T1000 (cell line): ENCODE measurements around the gene RCAN2.
"Not testable (repeated sequence)": the region's sequence is repeated elsewhere in the genome, so short reads cannot be mapped to it uniquely, and the experiment has no call there.

ENCODE experiments used
- DNase-seq: peaks from one replicate; lab custom pipeline; 2025; ENCODE audit warnings: mixed read lengths; lab: John Stamatoyannopoulos, UW

The RCAN2 gene

DNA sequence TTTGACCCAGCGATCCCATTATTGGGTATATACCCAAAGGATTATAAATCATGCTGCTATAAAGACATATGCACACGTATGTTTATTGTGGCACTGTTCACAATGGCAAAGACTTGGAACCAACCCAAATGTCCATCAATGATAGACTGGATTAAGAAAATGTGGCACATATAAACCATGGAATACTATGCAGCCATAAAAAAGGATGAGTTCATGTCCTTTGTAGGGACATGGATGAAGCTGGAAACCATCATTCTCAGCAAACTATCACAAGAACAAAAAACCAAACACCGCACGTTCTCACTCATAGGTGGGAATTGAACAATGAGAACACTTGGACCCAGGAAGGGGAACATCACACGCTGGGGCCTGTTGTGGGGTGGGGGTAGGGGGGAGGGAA, 103.5 kb downstream of the RCAN2 start:
- DNase-seq: not testable (repeated sequence)

DNA sequence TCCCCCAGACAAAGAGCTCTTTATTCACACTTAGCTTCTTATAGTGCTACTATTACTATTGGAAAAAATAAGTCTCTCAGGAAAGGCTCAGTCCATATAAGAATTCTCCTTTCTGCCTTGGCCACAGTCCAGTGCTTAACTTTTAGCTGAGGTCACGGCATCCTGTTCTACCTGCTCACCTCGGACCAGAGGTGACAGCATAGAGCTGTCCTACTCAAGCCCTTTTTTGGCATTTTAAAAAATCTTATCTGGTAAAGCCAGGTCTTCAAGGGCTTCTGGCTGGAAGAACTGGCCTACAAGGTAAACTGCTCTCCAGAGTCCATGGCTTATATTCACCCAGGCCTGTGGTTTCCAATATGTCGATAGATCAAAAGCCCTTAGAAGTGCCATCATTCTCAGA, 109.7 kb downstream of the RCAN2 start:
- DNase-seq: no peak

DNA sequence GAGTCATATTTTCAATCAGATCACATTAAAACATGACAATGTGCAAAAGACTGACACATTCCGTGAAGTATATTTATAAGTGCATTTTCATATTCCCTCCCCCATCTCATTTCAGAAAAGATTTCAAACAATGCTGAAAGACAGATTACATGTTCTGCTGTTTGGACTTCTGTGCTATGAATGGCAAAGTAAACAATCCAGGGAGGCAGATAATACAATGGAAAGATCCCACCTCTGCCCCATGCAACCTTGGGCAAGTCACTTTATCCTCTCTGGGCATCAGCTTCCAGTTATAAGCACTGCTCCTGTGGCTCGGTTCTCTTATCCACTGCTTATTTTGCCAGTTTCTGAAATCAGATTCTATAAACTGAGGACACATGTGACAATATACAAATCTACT, 110.2 kb downstream of the RCAN2 start:
- no peak for DNase-seq

DNA sequence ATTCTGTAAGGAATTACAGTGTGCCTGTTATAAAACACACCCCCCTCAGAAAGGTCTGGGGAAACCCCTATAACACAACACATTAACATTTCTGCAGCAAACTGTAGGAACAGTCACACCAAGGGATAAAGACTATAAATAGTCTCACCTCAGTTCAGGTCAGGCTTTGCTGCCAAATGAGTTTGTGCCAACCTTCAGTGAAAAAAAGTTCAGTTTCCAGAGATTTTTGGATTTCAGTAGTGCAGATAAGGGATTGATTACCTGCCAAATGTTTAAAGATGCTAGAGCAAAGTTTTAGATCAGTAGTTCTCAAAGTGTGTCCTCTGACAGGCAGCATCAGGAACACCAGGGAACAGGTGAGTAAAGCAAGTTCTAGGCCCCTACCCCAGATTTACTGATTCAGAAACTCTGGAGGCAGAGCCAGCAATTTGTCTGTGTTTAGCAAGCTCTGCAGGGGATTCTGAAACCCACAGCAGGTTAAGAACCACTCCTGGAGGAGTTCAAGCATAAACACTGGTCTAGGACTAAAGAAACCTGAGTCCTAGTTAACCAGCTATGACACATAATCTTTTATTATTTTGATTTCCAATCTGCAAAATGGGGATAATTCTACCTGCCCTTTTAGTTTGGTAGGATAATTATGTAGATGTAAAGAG, 111.0 kb downstream of the RCAN2 start:
- no peak for DNase-seq

DNA sequence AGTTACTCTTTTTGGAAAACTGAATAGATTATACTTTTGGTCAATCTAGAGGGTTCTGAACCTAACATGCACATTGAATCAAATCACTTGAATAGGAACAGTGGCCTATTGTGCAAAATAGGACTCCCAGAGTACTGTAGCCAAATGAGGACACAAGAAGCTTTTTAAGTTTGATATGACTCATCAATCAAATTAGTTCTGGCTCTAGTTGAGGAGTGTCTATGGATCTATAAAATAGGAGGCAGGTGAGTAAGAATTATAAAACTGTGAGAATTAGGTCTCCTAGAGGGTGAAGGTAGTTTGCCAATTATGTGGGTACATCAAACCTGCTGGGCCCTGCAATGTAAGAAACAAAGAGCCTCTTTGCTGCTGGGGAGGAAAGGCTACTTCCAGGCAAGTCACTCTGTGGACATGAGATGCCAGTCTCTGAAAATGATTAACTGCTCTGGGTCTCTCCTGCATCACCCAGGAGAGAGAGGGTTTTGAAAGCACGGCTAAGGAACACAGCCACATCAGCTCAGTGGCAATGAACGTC, 112.3 kb downstream of the RCAN2 start:
- DNase-seq: no peak

DNA sequence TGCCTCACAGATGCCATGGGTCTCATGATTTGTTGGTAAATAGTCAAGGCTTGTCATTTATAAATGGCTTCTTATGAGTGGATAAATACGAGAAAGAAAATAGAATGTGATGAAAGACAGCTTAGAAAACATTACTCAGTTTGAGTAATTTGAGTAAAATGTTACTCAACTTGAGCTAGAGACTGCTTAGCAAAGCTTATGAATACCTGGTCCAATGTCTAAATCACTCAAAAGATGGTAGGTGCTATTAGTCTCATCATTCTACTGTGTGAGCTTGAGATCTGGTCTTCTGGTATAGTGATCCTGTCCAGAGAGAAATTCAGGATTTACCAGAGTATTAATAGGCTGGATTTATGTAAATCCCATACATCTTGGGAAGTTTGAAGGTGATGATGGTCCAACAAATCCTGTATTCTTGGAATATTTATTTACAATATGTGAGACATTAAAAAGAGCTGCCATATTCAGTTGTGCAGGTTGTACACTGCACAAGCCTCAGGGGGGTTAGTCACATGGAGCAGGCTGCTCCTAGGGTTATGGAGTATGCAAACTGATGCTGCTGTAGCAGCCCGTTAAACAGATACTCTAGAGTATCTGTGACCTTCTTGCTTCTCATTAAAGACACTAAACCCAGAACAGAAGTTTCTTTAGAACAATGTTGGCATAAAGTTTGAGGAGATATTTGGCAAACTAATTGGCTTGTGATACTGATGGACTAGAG, 112.9 kb downstream of the RCAN2 start:
- no peak for DNase-seq

DNA sequence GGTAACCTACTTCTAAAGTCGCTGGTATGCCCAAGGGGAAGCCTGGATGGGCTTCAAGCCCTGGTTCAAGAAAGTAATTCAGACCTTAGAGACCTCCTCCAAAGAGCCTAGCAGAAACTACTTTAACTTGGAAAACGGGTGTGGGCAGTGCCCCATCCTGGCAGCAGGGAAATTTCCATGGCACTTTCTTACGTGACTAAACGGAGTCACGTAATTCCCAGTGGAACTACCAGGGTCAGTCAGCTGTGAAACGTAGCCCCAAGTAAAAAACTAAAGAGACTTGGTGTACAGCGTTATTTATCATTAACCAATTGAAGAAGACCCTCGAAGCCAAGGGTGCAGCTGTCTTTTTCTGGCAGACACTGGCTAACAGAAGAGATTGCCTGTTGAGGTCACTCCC, 114.0 kb downstream of the RCAN2 start:
- no peak for DNase-seq

DNA sequence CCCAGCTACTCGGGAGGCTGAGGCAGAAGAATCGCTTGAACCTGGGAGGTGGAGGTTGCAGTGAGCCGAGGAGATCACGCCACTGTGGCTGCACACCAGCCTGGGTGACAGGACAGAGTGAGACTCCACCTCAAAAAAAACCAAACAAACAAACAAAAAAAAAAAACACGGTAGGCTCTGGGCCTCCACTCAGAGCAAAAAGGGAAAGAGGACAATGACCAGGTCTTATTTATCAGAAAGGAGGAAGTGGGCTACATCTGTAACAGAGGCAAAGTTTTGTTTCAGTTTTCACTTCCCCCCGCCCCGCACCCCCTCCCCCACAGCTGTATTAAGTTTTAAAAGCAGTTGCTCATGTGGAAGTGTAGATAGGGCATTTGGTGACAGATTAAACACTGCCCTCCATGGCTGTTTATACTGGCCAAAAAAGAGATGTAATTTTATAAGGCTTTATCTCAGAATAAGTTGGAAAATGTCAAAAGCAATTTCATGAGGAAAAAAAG, 114.6 kb downstream of the RCAN2 start:
- DNase-seq: no peak

DNA sequence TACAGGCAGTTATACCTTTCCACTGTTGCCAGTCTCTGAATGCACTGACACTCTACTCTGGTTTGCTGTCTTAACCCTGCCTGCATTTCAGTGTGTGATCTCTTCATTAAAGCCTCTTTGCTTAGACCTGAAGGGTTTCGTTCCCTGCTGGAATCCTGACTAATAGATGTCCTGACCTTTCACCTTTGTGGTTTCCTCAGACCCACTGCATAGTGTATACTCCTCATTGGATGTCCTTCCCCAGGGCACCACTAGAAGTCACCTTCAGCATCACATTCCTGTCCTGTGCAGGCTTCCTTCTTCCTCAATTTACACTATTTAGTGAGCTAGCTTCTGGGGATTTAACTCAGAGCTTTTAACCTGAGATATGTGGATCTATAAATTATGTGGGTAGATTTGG, 120.6 kb downstream of the RCAN2 start:
- no peak for DNase-seq

DNA sequence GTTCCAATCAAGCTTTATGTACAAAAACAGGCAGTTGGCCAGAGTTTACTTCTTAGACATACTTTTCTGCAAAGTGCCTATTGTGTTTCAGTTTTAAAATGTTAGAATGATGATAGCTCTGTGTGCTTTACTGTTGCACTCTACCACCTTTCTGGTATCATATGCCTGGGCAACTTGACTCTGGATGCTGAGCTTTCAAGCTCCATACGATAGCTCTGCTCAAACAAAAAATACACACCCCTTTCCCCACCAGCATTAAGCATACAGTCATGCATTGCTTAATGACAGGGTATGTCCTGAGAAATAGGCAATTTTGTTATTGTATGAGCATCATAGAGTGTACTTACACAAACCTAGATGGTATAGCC, 123.1 kb downstream of the RCAN2 start:
- DNase-seq: no peak

DNA sequence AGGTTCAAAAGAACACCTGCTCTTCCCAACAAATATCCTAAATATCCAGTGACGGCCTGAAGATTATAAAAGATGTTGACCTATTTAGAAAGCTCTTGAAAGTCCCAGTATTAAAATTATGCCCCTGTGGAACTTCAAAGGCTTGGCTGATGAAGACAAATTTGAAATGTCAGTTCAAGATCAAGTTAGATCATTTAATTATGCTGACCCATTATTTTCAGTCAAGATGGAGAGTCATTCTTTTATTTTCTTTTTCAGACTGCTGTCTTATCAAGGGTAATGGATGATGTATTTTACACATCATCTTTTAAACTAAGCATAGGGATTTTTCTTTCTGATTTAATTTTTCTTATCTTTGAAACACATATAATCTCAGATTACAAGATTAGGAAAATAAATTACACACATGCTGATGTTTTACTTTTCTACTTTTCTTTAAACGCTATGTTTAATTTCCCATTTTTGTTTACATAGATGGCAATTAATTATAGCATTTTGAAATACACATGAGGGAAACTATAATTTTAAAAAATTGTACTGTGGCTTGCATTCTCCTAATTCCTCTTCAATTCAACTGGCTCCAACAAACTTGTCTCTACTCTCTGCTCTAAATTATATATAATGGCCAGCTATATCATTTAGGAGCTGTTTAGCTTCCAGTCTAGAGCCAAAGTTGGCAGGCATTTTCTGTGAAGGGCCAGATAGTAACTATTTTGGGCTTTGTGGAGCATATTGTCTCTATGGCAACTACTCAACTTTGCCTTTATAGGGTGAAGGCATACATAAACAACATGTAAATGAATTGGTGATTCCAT, 123.7 kb downstream of the RCAN2 start:
- no peak for DNase-seq

DNA sequence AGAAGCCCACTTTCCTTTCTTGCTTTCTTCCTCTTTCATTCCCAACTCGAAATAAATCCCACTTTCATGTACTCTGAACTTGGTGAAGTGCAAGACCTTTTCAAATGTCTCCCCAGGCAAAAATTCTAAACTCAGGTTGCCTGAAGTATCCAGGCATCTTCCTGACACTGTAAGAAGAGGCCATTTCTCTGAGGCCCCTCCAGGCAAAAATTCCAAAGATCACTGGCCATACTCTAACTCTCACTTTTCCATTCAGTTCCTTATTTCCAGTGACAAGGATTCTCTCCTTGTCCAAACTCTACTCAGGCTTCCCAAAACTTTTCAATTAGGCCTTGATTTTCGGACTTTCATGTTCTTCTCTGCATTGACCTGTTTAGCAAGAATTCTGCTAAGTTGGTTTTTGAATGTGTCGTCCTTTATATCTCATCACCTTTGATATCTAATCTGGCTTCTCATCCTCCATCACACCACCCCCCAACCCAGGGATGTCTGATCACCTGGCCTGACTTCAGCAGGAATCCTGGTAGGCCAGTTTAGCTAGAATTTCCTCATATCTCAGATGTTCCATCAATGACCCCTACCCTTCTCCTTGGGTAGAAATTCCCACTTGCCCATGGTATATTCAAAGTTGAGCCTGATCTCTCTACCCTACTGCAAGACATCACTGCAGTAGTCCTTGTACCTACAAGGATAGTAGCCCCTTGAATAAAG, 124.9 kb downstream of the RCAN2 start:
- DNase-seq: no peak

DNA sequence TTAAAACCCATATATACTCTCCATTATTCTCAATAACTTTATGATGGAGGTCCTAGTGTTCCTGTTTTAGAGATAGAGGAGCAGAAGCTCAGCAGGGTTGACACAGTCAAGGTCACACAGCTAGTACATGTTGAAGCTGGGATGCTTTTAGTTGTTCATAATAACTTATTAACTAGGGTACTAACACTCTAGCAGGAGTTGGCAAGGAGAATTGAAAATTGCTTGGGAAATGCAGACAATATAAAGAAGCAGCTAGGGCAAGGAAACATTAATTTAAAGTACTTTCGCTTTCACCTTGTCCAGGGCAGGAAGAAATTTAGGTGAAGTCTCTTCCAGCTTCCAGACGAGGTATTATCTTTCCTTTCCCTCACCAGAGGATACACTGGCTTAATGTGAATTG, 133.7 kb downstream of the RCAN2 start:
- DNase-seq: no peak

DNA sequence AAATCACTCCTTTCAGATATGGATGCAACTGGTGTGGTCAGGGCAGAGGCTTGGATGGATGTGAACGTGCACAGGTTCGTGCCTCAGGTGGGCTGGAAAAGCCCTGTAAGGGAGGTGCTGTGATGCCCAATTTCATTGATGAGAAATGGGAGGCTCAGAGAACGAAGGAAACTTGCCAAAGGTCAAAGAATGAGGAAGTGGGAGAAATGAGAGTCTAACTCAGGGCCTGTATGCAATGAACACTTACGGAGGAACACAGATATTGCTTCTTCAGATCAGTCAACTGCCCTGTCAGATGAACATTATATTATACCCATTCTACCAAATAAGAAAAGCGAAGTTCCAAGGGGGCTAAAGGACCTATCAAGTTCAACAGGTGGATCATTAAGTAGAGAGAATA, 134.7 kb downstream of the RCAN2 start:
- DNase-seq: no peak

DNA sequence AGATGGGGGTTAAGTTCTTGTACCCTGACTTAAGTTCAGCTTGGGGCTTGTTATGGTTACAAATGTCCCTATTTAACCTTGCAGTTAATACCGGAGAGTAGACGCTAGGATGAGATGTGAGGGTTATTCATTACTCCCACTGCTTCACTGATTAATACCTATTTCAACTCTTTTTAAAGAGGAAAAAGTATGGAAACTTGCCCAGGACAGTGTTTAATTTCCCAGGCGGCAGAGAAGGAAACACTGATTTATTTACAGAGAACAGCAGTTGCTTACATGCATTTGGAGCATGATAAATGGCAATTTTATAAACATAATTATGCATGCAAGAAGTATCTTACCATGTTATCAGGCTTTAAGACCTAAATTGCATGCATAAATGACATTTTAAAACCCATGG, 137.7 kb downstream of the RCAN2 start:
- no peak for DNase-seq

DNA sequence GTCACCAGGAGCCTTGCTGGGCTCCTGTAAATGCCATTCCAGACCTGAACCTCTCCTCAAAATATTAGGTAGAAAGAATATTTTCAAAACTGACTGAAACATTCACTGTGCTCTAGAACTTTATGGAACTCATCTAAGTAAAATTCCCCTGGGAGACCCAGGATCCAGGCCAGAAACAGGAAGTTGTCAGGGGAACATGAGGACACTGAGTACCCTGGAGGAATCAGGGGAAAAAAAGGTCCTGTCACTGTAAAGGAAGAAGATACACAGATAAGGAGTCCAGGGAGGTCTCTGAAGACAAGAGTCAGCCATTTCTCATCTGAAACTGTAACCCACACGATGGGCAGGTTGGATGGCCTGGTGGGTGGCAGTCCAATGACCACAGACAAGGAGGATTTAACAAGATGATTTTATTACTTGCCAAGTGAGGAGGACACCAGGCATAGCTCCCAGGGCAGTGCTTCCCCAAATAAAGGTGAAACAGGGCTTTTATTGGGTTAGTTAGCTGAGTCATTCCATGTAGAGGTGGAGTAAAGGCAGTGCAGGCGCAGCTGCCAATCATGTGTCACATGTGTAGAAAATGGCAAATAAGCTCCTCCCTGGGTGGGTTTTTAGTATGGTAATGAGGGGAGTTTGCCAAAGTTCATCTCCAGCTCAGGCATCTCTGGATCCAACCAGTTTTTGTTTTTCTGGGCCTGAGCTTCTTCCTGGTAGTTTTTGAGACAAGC, 138.5 kb downstream of the RCAN2 start:
- no peak for DNase-seq

DNA sequence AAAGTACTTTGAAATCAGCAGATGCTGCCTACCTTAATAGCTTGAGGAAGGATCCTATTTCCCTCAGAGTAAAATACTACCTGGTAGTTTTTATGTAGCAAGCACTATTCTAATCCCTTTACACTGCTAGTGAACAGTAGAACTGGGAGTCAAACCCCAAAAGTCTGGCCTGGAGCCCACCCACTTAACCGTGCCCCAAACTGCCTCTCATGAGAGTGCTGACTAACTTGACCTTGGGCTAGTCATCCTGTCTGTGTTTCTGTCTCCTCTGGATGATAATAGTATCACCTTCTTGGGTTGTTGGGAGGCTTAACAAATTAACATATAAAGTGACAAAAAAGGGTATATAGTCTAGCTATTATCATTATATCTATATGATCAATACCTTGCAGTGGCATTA, 140.5 kb downstream of the RCAN2 start:
- no peak for DNase-seq

DNA sequence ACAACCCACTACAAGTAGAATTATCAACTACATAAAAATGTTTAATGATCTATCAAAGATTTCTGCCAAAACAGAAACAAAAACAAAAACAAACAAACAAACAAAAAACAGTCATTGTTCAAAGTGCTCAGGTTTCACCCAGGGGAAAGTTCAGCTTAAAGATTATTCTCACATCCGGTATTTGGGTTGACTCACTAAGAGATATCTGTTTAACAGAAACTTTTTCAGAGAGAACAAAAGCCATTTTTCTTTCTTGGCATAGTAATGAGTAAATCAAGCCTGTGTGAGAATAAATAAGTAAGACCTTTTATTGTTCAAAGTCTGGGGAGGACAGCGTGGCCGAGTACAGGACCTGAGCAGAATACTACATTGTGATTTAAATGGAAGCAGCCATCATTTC, 143.6 kb downstream of the RCAN2 start:
- DNase-seq: no peak

DNA sequence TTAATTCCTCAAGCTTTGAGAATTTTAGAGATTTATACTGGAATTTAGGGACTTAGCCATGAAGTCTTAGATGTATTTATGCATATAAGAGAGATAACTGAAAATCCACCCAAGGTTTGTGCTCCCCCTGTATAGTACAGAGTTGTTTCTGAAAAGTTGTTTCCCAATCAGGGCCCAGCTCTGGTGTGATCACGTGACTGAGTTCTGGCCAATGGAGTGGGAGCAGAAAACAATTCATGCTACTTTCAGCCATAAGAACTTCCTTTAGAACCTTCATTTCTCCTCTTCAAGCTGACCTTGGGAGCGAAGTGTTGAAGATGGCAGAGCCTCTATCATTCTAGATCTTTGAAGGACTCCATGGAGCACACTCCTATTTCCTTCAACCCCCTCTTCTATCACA, 151.0 kb downstream of the RCAN2 start:
- no peak for DNase-seq

DNA sequence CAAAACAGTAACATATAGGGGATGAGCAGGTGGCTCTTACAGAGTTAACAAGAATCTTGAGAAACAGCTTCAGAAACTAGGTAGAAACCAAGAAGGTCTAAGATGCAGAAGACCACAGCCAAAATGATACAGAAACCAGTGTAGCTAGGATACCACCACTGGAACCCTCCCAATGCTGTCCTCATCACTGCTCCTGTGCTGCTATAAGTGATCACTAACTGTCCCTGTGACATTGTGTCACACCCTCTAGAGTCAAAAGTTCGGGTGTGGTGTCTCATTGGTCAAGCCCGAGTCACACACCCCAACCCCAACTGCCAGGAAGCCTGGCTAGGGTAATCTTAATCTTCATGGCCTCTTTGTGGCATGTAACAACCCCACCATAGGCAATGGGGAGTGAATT, 153.1 kb downstream of the RCAN2 start:
- no peak for DNase-seq

DNA sequence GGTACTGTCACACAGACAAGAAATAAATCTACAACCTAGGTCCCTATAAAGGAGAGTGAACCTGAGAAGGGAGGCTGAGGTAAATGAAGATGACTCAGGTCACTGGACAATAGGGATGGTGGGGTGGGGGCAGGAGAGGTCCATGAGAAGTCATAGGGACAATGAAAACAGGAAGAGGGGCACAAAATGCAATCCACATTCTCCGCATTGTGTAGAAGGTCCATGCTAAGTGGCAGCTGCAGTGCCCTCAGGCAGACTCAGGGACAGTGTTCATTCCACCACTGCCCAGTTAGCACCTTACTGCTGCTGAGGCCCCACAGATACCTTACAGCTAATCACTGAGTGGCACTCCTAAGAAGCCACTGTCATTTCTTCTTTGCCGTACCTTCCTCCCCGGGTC, 156.8 kb downstream of the RCAN2 start:
- DNase-seq: no peak
